GM12801 (cell line): ENCODE results near the gene KRTAP4-1.
"Not testable (repeated sequence)": the region's sequence is repeated elsewhere in the genome, so short reads cannot be mapped to it uniquely, and the experiment has no call there.

Experiments used
- CTCF ChIP-seq: IDR thresholded peaks from one replicate; pipeline ENCODE4 v1.5.1; 2011; ENCODE audit warnings: control low read depth; ENCODE audit not compliant: insufficient read length; ENCODE audit errors: extremely low read depth

Gene KRTAP4-1

GRCh38 chr17:41215681-41216080 is 31.0 kb upstream of the KRTAP4-1 start:
- no peak for TF ChIP-seq CTCF

DNA sequence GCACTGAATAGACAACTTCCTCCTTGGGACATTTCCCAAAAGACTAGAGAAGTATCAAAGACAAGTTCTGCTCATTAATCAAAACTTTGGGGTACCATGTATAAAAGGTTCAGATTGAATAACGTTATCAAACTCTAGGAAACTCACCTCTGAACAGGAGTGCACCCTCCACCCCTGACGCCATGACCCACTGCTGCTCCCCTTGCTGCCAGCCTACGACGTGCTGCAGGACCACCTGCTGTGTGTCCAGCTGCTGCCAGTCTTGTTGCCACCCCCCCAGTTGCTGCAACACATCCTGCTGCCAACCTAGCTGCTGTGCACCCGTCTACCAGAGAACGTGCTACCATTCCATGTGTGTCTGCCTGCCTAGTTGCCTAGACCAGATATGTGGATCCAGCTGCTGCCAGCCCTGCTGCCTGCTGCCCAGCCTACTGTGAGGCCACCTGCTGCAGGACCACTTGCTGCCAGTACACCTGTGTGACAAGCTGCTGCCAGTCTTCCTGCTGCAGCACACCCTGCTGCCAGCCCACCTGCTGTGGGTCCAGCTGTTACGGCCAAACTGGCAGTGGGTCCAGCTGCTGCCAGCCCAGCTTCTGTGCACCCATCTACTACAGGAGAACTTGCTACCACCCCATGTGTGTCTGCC is 27.9 kb upstream of the KRTAP4-1 start:
- no peak for TF ChIP-seq CTCF

DNA sequence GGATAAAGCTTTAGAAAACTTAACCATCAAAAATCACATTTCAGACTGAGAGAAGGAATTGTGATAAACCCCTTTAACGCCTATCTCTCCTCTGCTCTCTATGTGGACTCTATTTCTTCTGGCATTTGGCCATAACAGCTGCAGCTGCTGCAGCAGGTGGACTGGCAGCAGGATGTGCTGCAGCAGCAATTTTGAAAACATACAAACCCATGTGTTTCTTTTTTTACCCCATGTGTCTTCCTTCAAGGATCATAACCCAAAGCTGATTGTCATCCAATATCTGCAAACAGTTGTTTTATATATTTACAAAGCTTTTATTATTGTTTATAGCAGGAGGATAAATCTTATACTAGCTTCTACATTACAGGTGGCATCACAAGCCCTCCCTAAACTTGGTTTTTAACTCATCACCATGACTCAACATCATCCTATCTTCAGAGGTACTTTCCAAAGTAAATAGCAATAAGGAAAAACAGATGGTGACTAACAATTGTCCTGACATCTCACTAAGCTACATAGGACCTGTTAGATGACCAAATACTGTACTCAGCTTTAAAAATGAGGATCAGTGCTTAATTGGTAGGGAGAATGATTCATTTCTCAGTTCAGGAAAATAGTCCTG is 27.2 kb upstream of the KRTAP4-1 start:
- no peak for TF ChIP-seq CTCF

DNA sequence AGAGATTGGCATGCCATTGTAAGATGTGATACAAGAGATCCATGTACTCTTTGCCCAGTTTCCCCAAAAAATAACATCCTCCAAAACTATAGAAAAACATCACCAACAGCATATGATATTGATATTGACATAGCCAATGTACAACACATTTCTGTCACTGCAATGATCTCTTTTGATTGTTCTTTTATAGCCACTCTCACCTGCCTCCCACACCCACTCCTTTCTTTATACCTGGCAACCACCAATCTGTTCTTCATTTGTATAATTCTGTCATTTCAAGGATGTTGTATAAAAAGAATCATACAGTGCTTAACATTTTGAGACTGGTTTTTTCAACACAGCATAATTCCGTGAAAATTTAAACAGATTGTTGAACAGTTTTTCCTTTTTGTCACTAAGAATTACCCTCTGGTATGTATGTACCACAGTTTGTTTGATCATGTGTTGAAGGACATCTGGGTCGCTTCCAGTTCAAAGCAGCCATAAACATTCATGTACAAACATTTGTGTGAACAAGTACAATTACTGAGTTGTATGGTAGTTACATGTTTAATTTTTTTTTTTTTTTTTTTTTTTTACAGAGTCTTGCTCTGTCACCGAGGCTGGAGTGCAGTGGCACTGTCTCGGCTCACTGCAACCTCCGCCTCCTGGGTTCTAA is 14.8 kb upstream of the KRTAP4-1 start:
- TF ChIP-seq CTCF: no peak

GRCh38 chr17:41196068-41196467 is 11.4 kb upstream of the KRTAP4-1 start:
- TF ChIP-seq CTCF: no peak

DNA sequence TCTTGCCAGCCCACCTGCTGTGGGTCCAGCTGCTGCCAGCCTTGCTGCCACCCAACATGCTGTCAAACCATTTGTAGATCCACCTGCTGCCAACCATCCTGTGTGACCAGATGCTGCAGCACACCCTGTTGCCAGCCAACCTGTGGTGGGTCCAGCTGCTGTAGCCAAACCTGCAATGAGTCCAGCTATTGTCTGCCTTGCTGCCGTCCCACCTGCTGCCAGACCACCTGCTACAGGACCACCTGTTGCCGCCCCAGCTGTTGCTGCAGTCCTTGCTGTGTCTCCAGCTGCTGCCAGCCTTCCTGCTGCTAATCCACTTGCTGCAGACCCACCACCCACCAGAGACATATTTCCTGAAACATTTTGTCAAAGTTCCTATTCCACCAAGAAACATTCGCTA is 5.6 kb upstream of the KRTAP4-1 start:
- TF ChIP-seq CTCF: no peak

- TF ChIP-seq CTCF: not testable (repeated sequence)
Measured at GRCh38 chr17:41189837-41190318, 5.2 kb upstream of the KRTAP4-1 start, which contains the start of gene KRTAP9-1. KRTAP9-1 (plus strand) TSS chr17:41189887; CDS start chr17:41189887, 0 bp downstream.
